GM21576 (cell line): Measurements from ENCODE around the gene VPS29.
"Not testable (repeated sequence)": the region's sequence is repeated elsewhere in the genome, so short reads cannot be mapped to it uniquely, and the experiment has no call there.

Experiments used
- ATAC-seq: cut with Tn5 transposase; IDR thresholded peaks from one replicate; pipeline ENCODE4 v1.9.1; 2021; ENCODE audit warnings: mild to moderate bottlenecking, moderate library complexity; ENCODE audit not compliant: unreplicated experiment

Gene VPS29

DNA sequence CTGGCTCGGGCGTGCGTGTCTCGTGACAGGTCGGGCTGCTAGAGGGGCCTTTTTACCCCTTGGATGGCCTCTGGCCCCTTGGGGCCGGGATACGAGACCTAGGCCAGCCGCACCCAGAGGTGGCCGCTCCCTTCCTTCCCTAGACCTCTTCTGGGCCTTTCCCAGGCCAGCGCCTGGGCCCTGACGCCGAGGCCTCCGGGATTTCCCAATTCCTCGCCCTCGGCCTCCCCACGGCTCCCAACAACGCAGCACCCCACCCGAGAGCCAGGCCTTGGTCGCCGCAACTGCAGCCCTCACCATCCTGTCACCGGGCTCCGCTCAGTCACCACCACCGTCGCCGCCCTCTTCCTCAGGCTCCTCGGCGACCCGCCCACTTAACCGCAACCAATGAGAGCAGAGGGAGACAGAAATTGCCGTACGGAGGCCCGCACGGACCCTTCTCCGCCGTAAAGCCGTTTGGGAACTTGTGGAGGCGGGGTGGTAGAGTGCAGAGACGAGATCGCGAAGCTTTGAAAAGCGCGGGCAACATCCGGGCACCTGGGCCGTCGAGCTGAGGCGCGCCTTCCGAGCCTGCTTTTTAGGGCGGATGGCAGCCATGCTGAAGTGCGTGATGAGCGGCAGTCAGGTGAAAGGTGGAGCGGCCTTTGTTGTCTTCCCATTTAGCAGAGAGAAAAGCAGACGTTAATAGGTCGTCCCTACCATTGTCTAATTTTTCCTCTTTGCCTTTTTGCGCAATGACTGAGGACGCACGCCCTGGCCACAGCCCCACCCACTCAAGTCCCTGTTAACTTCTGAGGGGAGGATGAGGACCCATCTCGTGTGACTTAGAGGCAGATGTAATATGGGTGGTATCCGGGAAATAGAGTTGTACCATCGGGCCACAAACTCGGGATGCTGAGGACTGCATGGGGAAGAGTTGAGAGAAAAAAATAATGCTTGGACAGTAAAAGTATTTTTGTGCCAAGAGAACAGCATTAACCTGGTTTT, at the start of gene VPS29, which contains the start of gene RAD9B:
Gene VPS29 (minus strand): TSS at position 360 of the 987 bp plus-strand sequence. CDS start 60 bp downstream, at position 300.
Gene RAD9B (plus strand): TSS at position 580 of the 987 bp plus-strand sequence. CDS start 7 bp downstream, at position 587.
- ATAC-seq: peak; percentile 95

DNA sequence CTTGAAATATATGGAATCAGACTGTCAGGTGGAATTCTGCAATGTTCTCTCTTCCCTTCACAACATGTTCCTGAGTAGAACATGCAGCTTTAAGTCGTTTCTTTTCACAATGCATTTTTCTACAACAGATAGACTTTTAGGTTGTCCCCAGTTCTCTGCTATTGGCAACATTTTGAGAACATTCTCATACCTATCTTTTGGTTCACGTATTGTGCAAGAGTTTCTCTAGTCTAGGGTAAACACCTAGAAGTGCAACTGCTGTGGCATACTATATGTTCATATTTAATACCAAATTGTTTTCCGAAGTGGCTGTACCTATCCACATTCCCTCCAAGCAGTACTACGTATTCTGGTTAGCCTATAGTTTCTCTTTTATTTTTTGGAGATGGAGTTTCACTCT, 49.1 kb upstream of the VPS29 start:
- ATAC-seq: no peak

DNA sequence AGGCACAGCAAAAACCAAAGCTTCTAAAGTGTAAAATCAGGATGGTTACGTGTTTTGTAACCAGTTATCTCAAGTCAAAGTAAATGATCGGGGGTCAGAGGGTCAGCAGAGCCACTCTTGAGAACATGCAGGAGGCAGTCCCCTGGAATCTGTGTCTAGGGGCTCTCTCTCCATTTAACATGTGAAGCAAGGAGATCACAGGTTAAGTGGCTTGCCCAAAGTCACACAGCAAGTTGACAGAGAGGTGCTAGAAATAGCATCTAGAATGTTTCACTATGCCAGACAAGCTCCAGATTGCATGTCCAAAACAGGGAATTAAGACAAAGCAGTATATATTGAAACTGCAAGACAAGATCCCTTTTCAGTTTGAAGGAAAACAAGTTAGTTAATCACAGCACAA, 47.8 kb upstream of the VPS29 start:
- no peak for ATAC-seq

DNA sequence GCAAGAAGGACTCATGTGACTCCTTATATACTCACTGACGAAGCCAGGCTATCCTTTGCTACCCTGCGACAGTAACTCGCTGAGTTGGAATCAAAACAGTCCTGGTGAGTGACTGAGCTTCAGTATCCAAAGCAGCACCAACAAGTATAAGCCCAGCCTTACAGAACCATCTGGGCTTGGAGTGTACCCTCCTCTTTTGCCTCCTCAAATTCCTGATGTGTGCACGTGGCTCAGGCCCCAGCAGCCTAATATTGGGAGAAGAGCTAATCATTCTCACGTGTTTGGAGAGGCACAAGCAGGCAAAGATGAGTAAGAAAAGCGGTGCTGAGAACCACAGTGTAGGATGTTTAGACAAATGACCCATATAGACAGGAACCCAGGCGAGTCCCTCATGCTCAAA, 46.8 kb upstream of the VPS29 start:
- ATAC-seq: no peak

DNA sequence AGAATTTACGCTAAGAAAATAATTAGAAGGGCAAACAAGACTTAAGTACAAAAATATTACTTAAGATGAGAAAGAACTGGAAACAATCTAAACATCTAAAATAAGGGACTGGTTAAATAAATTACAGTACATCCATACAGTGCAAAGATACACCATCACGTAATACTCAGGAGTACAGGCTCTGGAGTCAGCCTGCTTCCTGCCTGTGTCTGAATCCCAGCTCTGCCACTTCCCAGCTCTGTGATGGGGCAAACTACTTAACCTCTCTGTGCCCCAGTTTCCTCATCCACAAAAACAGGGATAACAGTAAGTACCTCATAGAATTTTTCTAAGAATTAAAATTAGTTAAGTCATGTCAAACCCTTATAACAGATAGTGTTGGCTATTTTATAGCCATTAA, 45.2 kb upstream of the VPS29 start:
- ATAC-seq: no peak

DNA sequence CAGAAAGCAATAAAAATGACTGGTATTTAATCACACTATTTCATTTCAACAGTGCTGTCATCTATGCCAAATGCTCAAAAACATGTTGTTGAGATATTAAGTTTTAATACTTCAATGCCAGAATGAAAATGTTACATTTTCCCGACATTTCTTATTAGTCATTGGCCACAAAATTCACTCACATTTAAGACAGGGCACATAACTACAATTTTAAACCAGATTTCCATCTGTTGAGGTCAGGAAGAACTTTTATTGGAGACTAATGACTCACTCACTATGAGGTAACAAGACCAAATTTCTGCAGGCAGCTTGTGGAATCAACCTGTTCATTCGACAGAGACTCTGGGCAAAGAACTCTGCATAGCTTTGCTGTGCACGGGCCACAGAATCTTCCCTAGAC, 44.4 kb upstream of the VPS29 start:
- ATAC-seq: no peak

DNA sequence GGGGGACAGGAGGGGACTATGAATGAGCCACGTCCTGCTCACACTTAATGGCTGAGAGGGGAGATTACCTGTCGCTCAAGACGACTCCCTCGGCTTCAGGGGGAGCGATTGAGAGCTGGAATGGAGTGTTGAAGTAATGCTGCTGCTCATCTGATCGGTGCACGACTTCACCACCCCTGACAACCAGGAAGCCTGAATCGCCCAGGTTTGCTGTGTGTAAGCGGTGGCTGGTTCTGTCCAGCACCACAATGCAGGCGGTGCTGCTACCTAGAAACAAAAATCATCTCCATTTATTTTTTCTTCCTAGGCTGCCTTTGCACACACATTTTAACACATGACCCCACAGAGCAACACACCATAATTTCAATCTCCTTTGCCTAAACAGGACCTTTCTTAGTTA, 43.9 kb upstream of the VPS29 start:
- no peak for ATAC-seq

DNA sequence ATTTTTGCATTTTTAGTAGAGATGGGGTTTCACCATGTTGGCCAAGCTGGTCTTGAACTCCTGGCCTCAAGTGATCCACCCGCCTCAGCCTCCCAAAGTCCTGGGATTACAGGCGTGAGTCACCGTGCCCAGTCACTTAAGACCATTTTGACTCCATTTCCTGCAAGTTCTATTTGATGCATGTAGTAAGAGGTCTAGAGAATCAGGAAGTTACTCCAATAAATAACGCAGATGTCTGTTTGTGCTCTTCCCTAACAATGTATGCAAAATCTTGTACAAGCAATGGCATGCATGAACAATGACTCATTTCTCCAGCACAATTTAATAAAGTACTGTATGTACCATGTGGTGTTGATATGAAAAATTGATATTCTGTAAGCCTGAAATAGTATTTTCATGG, 43.3 kb upstream of the VPS29 start:
- not testable (repeated sequence) for ATAC-seq

DNA sequence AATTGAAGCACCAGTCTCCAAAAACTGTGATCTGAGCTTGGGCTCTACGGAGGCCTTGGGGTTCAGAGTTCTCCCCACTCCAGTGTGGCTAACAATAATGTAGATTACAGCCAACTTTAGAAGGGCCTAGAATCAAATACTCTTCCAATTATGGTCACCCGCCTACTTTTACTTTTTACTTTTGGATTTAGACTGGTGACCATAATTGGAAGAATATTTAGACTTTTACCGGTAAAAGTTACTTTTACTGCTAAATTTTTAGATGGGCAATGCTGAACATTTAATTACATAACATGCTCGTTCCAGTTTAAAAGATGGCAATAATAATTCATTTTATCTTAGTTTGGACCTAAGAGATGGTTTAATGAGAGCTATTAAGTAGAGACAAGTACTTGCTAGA, 42.1 kb upstream of the VPS29 start:
- no peak for ATAC-seq

DNA sequence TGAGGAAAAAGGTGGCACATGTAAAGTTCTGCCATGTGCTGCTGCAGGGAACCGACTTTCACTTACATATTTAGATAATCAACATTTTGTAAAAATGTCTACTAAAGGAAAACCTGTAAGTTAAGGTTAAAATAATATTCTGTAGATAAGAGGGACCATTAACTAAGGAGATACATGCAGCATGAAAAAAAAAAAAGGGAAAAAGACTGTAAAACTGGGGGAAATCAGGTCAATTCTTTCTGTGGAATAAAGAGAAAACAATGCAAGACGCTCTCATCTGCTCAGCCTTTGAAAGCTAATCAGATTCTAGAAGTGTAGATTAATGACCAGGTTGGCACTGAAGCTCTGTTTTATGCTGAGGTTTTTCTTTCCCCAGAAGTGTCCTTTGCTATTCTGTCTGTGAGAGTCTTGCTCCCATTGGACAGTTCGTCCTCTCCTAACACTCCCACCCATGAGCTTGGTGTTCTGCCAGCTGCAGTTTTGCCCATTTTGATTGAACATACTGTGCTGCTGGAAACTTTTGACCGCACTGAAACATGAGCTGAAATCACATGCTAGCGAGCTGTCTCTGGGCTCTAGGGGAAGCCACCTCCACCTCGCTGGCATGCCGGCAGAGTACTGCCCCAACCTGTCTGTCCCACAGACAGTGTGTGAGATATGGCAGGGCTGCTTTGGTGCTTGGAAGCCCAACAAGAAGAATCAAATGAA, 41.5 kb upstream of the VPS29 start:
- no peak for ATAC-seq

DNA sequence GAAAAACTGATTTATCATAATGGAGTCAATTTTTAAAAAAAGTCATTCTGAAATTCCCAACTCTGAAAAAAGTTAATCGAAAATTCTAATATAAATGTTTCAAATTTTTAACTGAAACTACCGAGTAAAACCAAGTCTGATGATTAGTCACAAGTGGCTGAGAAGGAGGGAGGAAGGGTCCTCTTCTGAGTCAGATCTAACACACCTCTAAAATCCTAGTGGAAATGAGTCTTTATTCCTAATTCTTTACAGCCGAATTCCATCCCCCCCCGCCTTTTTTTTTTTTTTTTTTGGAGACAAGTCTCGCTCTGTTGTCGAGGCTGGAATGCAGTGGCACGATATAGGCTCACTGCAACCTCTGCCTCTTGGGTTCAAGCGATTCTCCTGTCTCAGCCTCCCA, 38.1 kb upstream of the VPS29 start:
- ATAC-seq: no peak

DNA sequence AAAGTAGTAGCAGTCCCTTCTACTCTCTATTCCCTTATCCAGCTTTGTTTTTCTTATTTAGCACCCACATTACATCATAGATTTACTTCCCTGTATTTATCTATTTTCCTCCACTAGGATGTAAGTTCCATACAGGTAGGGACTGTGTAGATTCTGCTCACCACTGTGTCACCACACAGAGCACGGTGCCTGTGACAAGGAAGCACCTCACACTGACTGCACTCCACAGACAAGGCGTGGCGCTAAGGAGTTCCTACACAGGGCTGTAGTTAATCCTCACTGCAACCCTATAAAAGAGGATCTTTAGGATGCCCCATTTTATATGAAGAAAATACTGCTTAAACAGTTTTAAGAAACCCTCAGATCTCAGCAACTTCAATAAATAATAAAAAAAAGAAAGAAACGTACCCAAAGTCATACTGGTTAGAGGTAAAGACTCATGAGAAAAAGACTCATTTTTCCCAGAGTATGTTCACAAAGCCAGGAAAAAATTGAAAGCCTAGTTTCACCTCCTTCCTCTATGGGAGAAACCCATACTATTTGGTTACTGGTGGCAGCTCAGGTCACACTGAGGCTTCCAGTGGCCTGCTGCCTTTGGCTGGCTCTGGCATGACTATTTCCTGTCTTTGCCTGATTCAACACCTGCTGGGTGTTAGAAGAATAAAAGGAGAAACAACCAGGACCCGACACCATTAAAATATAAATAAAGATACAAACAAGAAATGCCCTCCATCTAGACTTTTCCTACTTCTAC, 37.1 kb upstream of the VPS29 start:
- no peak for ATAC-seq

DNA sequence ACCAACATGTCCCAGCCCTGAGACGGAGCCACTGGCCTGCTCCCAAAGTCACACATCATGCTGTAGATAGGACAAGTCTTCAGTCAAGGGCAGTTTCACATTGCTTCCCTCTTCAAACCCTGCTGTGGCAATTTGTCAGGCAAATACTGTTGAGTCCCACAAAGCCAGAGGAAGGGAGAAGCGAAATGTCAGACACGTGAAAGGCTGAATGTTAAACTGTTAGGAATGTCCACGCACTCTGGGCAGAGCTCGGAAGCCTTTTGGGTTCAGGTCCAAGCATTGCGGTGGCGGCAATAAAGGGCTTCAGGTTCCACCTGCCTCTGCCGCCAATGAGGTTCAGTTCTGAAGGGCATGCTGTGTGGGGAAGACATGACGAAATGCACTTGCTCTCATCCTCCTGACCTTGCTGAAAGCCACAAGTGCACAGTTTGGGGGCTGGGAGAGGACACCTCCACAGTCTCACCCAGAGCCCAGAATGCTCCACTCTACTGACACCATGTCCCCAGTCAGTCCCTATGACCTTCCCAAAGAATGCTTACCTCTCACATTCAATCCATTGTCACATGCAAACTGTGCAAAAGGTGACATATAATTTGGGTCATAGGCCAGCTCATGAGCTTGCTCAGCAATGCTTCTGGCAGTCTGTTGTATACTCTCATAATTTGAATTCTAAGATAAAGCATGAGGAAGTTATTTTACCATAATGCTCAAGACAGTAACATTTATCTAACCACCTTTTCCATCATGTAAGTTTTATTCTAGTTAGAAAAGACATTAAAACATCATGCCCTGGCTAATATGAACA, 35.9 kb upstream of the VPS29 start:
- ATAC-seq: no peak

DNA sequence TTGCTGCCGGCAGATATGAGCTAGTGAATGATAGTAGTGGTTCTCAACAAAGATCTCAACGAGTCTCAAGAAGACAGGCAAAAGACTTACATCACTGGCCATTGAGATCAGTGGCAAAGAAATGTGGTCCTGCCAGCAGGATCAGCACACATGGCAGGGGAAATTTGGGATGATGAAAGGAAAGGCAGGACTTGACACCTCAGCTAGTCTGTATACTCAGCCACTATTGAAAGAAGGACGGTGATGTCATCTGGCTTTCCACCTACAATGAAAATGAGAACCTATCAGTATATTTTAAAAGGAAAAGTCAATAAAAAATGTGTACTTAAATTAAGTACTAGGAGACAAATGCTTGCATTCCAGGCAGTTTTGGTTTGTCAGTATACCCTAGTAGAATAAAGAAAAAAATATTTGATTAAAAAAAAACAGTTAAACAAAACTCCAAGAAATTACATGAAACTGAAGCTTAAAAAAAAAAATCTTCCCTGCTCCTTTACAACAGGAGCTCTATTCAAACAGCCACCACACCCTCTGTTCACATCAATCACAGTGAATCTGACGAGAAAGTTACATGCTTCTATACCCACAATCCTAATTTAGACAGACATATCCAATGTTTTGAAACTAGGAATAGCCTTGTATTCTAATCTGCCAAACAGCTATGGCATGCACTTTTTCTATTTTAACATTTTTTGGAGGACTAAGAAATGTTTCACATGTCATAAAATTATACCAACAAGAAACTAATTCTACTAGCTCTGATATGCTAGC, 35.1 kb upstream of the VPS29 start:
- ATAC-seq: no peak

DNA sequence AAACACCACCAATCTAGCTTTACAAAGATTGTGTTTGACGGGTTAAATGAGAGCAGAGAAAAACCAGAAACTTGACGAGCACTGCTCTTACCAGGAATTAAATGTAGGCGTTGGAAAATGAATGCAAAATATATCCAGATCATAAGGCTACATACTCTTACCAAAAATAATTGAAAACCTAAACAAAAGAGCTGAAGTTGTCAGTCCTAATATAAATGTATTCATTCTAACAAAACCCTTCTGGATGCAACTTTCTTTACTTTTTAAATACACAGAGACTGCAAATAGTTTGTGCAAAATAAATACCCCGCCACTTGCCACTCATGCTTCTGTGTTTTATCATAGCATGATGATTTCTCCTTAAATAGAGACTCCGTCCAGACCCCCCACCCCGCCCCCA, 32.9 kb upstream of the VPS29 start:
- ATAC-seq: no peak

DNA sequence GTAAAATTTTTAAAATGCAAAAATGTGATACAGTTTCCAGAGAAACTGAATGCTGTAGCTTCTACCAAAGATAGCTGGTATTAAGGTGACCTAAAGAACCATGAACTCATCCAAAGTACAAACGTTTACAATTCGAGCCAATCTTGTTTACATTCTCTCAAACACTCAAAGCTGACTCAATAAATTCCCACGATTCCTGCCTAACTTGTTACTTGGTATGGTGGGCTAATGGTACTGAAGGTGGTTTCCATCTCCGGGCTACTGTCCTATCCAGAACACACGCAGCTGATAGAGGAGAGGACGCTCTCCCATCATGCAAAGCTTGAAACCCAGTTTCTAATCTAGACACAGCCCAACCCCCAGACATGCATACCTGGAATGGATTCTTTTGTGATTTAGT, 31.7 kb upstream of the VPS29 start:
- ATAC-seq: no peak

DNA sequence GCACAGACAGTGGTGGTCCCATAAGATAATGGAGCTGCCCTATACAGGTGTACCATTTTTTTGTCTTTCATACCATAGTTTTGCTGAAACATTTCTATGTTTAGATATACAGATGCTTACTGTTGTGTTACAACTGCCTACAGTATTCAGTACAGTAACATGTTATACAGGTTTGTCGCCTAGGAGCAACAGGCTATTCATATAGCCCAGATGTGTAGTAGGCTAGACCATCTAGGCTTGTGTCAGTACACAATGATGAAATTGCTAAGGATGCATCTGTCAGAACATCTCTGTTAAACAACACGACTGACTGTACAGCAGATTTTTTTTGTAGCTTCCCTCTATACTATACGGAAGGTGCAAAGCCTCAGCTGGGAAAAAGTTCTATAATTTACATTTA, 30.7 kb upstream of the VPS29 start:
- ATAC-seq: no peak

DNA sequence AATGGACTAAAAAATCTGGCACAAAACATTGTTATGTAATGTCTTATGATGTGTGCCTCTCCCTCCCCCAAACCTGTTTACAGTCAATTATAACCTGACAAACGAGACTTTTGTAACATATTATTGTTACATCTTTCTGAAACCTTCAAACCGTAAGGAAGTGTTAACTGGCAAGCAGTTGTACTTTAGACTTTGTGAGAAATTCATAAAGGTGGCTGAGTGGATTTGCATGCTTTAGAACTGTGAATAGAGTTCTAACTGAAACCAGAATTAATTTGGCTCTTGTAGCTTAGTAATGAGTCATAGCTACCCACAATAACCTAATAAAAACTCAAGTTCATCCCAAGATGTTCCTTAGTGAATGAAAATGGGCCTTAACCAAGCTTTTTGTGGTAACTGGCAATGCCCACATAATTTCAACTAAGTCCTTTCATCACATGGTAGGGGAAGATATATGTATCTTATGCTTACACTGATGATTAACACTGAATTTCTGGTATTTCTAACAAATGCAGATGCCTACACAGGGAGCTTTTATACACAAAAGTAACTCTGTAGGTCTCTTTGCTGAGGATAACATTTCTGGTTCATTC, 29.9 kb upstream of the VPS29 start:
- ATAC-seq: peak; percentile 73

DNA sequence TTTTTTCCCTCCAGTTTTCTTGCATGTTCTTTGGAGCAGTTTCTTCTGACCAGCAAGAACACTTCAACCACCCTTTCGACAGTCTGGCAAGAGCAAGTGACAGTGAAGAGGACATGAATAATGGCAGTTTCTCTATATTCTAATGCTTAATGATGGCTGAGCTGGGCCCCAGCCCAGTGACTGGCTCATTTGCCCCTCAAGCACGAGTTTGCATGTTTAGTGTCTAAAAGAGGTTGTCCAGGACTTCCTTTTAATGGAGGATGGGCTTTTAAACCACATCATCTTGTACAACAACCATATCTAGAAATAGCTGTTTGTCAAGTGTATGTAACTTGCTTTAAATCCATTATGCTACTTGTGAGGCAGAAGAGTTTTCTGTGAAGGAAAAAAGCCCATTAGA, 28.6 kb upstream of the VPS29 start:
- ATAC-seq: no peak
